Parathyroid adenoma (tissue), 2 donors: ENCODE results near the gene PARD6B.

ENCODE experiments used
- H2AFZ ChIP-seq: fragments of 300-600 bp; sonication (generic); one replicate; pipeline ENCODE4 v1.7.0; 2017; ENCODE audit warnings: antibody characterized with exemption, mild to moderate bottlenecking
- H3K27ac ChIP-seq: fragments of 300-600 bp; sonication (generic); one replicate; pipeline ENCODE4 v1.7.0; 2017
- H3K27me3 ChIP-seq: fragments of 300-600 bp; sonication (generic); one replicate; pipeline ENCODE4 v1.7.0; 2017; ENCODE audit warnings: low read length; ENCODE audit not compliant: control insufficient read depth, insufficient read depth
- H3K36me3 ChIP-seq: fragments of 300-600 bp; sonication (generic); one replicate; pipeline ENCODE4 v1.7.0; 2017; ENCODE audit warnings: low read length; ENCODE audit not compliant: control insufficient read depth, insufficient read depth
- H3K4me1 ChIP-seq: fragments of 300-600 bp; sonication (generic); one replicate; pipeline ENCODE4 v1.7.0; 2017; ENCODE audit warnings: control low read depth
- H3K4me2 ChIP-seq: fragments of 300-600 bp; sonication (generic); one replicate; pipeline ENCODE4 v1.7.0; 2017; ENCODE audit warnings: low read length
- H3K4me3 ChIP-seq: fragments of 300-600 bp; sonication (generic); one replicate; pipeline ENCODE4 v1.7.0; 2017; ENCODE audit warnings: low read depth, low read length
- H3K79me2 ChIP-seq: fragments of 300-600 bp; sonication (generic); one replicate; pipeline ENCODE4 v1.7.0; 2017; ENCODE audit warnings: control low read depth
- H3K9ac ChIP-seq: fragments of 300-600 bp; sonication (generic); one replicate; pipeline ENCODE4 v1.7.0; 2017; ENCODE audit warnings: mild to moderate bottlenecking
- H3K9me3 ChIP-seq: fragments of 300-600 bp; sonication (generic); one replicate; pipeline ENCODE4 v1.7.0; 2017; ENCODE audit warnings: low read length; ENCODE audit not compliant: control insufficient read depth
- CTCF ChIP-seq: fragments of 300-600 bp; sonication (generic); IDR thresholded peaks from one replicate; pipeline ENCODE4 v1.7.0; 2017; ENCODE audit warnings: antibody characterized with exemption, mild to moderate bottlenecking
- donor health status: primary hyperparathyroidism.

Gene PARD6B

GRCh38 chr20:50746138-50746940 is 15.0 kb downstream of the PARD6B start:
- Histone ChIP-seq H3K4me1 (peaks cover 24% of the 10 kb centered on the region), H3K79me2 (peaks cover 4% of the 10 kb centered on the region), H3K27me3 (no peaks in the 10 kb centered on the region), H3K36me3 (no peaks in the 10 kb centered on the region), H2AFZ (no peak overlapping the region), H3K9ac (no peak overlapping the region), H3K9me3 (no peaks in the 10 kb centered on the region), H3K27ac (peak overlapping the region; percentile 11), H3K4me2 (no peak overlapping the region), H3K4me3 (no peak overlapping the region)
- no peak for TF ChIP-seq CTCF

GRCh38 chr20:50747275-50747674 is 15.9 kb downstream of the PARD6B start:
- H3K4me3 ChIP-seq: no peak overlapping the region

GRCh38 chr20:50750145-50750671 is 18.8 kb downstream of the PARD6B start:
- Histone ChIP-seq H3K4me1 (peaks cover 14% of the 10 kb centered on the region), H3K27me3 (no peaks in the 10 kb centered on the region), H3K36me3 (no peaks in the 10 kb centered on the region), H3K4me2 (no peak overlapping the region), H2AFZ (no peak overlapping the region), H3K27ac (no peak overlapping the region), H3K4me3 (no peak overlapping the region), H3K9me3 (no peaks in the 10 kb centered on the region), H3K79me2 (peaks cover 4% of the 10 kb centered on the region), H3K9ac (no peak overlapping the region)
- no peak for TF ChIP-seq CTCF

More at GRCh38 chr20:50747275-50747674, 15.9 kb downstream of the PARD6B start:
- H3K9me3 ChIP-seq: no peaks in the 10 kb centered on the region
- no peak overlapping the region for H3K27ac ChIP-seq
- peaks cover 4% of the 10 kb centered on the region for H3K79me2 ChIP-seq
- TF ChIP-seq CTCF: no peak
- no peak overlapping the region for H2AFZ ChIP-seq
- peak overlapping the region; percentile 42 for H3K4me2 ChIP-seq
- H3K36me3 ChIP-seq: no peaks in the 10 kb centered on the region
- no peaks in the 10 kb centered on the region for H3K27me3 ChIP-seq
- no peak overlapping the region for H3K9ac ChIP-seq
- H3K4me1 ChIP-seq: peaks cover 20% of the 10 kb centered on the region

- Histone ChIP-seq H3K4me1 (peaks cover under 1% of the 10 kb centered on the region), H3K4me2 (no peak overlapping the region), H3K27ac (no peak overlapping the region), H3K9ac (no peak overlapping the region), H3K79me2 (peaks cover 4% of the 10 kb centered on the region), H3K4me3 (no peak overlapping the region), H2AFZ (no peak overlapping the region), H3K9me3 (no peaks in the 10 kb centered on the region), H3K27me3 (no peaks in the 10 kb centered on the region), H3K36me3 (no peaks in the 10 kb centered on the region)
- no peak for TF ChIP-seq CTCF
Measured at GRCh38 chr20:50753152-50753551, 21.8 kb downstream of the PARD6B start.

- Histone ChIP-seq H3K27ac (no peak overlapping the region), H3K36me3 (no peaks in the 10 kb centered on the region), H3K9ac (no peak overlapping the region), H3K4me2 (no peak overlapping the region), H3K79me2 (no peaks in the 10 kb centered on the region), H2AFZ (no peak overlapping the region), H3K4me1 (no peaks in the 10 kb centered on the region), H3K27me3 (no peaks in the 10 kb centered on the region), H3K9me3 (no peaks in the 10 kb centered on the region), H3K4me3 (no peak overlapping the region)
- no peak for TF ChIP-seq CTCF
Measured at GRCh38 chr20:50754420-50754819, 23.0 kb downstream of the PARD6B start.
